Activated T-cell treated with anti-CD3 and anti-CD28 coated beads, Interleukin-2, amount 50 U/mL, for 72 hours (primary cell): ENCODE results near the gene AHI1. TPM values are rescaled to one million over a fixed set of nuclear protein-coding genes. Genes with fewer than 3 reads are reported as not detected.

Experiments used
- ATAC-seq, 2 donors: fragments of 150-1000 bp; cut with Tn5 transposase; replicated peaks in 1 of 2; 2 replicates each; pipeline ENCODE4 v1.10.0; 2021; ENCODE audit warnings: moderate library complexity in 2 of 2, mild to moderate bottlenecking in 1 of 2
- DNase-seq, 2 donors: peaks; one replicate each; pipeline ENCODE4 v3.0.0; 2021 to 2022; ENCODE audit warnings: mixed read lengths in 1 of 2
- H3K27ac Mint-ChIP-seq: one replicate; pipeline ENCODE4 v1.8.0; 2022; ENCODE audit warnings: mild to moderate bottlenecking, moderate library complexity, mixed read lengths
- H3K27me3 Mint-ChIP-seq: one replicate; pipeline ENCODE4 v1.8.0; 2022; ENCODE audit warnings: low read depth, mixed read lengths
- H3K36me3 Mint-ChIP-seq, 2 donors: one replicate each; pipeline ENCODE4 v1.8.0; 2022; ENCODE audit warnings: mixed read lengths in 2 of 2, mild to moderate bottlenecking in 1 of 2; ENCODE audit not compliant: insufficient read depth in 2 of 2
- H3K4me1 Mint-ChIP-seq: one replicate; pipeline ENCODE4 v1.8.0; 2022; ENCODE audit warnings: low read depth, mixed read lengths
- H3K4me3 Mint-ChIP-seq, 2 donors: one replicate each; pipeline ENCODE4 v1.8.0; 2022; ENCODE audit warnings: mild to moderate bottlenecking in 2 of 2, mixed read lengths in 2 of 2, moderate library complexity in 2 of 2
- H3K9me3 Mint-ChIP-seq, 2 donors: one replicate each; pipeline ENCODE4 v1.8.0; 2022; ENCODE audit warnings: mixed read lengths in 2 of 2
- total RNA-seq, 2 donors: library from RNA; stranded (reverse); gene quantifications; one replicate each; pipeline ENCODE4 v1.2.3, GENCODE V29; 2022

The AHI1 gene
- total RNA-seq, 2 donors from 2014 or later, result 48.7 to 62.8 TPM

DNA sequence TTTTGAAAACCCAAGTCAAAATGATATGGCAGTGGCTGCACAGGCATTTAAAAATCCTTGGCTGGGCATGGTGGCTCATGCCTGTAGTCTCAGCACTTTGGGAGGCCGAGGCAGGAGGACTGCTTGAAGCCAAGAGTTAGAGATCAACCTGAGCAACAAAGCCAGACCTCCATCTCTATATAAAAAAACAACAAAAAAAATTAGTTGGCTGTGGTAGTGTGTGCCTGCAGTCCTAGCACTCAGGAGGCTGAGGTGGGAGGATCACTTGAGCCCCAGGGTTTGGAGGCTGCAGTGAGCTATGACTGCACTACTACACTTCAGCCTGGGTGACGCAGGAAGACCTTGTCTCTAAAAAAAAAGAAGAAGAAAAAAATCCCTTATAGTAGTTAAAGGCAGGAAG, 173.6 kb downstream of the AHI1 start:
- H3K36me3 Mint-ChIP-seq, result peaks cover 0 to 4% of the 10 kb centered on the region in 2 donors
- H3K9me3 Mint-ChIP-seq, result no peaks in the 10 kb centered on the region
- peaks cover 29% of the 10 kb centered on the region for H3K4me1 Mint-ChIP-seq
- DNase-seq, result no peak
- no peaks in the 10 kb centered on the region for H3K27me3 Mint-ChIP-seq
- H3K27ac Mint-ChIP-seq, result no peak overlapping the region
- ATAC-seq, result no peak
- no peak overlapping the region for H3K4me3 Mint-ChIP-seq

DNA sequence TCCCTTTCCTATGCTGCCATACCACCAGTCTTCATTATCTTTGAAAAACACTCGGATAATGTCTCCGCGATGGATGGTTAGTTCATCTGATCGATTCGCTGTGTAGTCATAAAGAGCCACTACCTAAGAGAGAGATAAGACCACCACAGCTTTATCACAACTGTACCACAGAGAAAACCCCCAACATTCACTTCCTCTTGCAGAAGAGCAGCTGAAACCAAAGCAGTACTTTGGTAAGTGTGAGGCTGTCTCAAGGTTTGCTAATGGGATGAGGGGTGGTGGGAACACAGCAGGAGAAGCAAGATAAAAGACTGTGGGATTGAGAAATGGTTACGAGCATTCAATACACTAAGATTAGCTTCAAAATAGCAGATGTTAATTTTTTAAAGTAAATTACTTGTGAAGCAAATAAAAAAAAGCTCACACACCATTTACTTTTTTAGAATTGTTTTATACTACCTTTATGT, 174.3 kb downstream of the AHI1 start:
- Mint-ChIP-seq H3K9me3 (no peaks in the 10 kb centered on the region), H3K27ac (no peak overlapping the region), H3K27me3 (no peaks in the 10 kb centered on the region), H3K4me3 (peak overlapping the region; percentile 2 to 70), H3K4me1 (peaks cover 29% of the 10 kb centered on the region), H3K36me3 (peaks cover 0 to 4% of the 10 kb centered on the region in 2 donors)
- peak; percentile 91 to 96 for ATAC-seq
- peak; percentile 10 to 13 for DNase-seq

DNA sequence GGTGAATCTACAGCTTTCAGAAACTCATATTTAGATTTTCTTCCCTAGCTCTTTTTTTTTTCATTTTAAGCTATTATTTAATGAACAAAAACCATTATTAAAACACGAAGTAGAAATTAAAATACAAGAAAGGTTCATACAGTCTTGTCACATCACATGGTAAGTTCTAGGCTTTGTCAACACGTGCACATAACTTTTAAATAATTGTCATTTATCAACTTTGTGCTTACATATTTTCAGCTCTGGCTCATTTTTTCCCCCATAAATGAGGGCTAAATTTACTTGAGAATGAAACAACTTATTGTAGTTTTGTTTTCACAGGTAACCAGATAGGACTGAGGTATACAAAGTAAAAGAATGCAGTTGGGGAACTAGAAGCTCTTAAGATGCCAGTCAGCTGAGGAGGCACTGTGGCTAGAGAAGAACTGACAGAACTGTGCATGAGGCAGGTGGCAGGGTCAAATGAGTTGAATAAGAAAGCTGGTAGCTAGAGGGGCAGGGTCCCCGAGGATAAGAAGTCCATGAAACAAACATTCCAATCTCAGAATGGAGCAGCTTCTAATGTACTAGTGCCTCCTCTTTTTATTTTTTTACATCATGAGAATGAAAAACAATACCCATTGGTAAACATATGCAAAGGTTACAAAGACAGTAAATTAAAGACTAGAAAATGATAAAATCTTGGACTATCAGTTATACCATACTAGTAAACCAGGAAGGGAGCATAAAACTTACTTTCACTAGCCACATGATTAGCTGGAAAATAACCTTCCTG, 174.9 kb downstream of the AHI1 start:
- Mint-ChIP-seq H3K27me3 (no peaks in the 10 kb centered on the region), H3K36me3 (peaks cover 0 to 4% of the 10 kb centered on the region in 2 donors), H3K27ac (no peak overlapping the region), H3K4me3 (peak overlapping the region; percentile 2 to 70), H3K9me3 (no peaks in the 10 kb centered on the region), H3K4me1 (peaks cover 29% of the 10 kb centered on the region)
- DNase-seq (peak; percentile 14), ATAC-seq (peak; percentile 77 to 78)

DNA sequence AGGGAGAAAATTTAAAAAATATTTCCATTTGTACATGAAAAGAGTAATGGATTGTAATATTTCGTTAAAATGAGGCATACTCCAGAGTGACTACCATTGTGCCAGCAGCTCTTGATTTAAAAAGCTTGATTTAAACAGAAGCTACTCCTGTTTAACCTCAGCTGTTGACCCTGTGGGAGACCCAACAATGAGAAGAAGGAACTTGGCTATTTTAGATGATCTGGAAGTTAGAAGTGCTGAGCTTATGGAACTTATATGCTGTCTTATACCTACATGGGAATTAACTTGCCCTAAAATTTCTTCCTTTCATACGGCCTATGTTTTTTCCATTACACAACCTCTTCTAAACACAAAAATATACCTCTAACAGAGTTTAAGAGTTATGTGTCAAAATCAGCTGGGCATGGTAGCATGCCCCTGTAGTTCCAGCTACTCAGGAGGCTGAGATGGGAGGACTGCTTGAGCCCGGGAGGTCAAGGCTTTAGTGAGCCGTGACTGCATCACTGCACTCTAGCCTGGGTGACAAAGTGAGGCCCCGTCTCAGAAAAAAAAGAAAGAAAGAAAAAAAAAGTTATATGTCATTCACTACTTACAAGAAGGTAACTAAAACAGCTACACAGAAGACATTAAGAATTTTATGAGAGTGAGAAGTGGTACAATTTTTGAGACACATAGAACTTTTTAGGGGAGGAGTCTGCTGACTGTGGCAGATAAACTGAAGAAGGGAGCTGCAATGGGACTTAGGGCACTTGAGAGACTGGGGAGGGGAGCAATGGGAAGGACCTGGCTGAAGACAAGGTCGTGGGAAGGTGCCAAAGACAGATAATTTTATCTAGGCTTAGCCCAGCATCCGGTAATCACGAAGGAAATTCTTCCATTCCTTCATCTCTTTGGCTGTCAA, 176.6 kb downstream of the AHI1 start:
- peaks cover 29% of the 10 kb centered on the region for H3K4me1 Mint-ChIP-seq
- peaks cover 2 to 5% of the 10 kb centered on the region in 2 donors for H3K36me3 Mint-ChIP-seq
- ATAC-seq (no peak), DNase-seq (no peak)
- no peaks in the 10 kb centered on the region for H3K9me3 Mint-ChIP-seq
- H3K27ac Mint-ChIP-seq, result no peak overlapping the region
- H3K4me3 Mint-ChIP-seq, result no peak overlapping the region
- no peaks in the 10 kb centered on the region for H3K27me3 Mint-ChIP-seq

DNA sequence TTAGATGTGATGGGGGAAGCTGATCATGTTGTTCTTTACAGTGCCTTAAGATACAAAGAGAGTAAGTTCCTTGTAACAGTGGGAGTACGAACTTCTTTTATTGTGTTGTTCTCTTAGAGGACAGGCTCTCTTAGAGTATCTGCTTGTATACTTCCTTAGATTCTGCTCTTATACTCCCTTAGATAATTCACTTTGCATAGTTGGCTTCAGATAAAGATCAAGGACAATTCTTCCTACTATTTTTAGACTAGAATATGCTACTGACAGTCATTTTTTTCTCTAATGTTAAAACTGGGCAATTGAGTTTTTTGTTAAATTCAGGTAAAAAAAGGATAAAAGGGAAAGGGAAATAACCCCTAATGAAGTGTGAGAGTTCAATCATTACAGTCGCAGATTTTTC, 177.7 kb downstream of the AHI1 start:
- H3K27ac Mint-ChIP-seq, result no peak overlapping the region
- no peak for DNase-seq
- H3K4me1 Mint-ChIP-seq, result peaks cover 29% of the 10 kb centered on the region
- ATAC-seq, result no peak
- no peaks in the 10 kb centered on the region for H3K27me3 Mint-ChIP-seq
- H3K9me3 Mint-ChIP-seq, result no peaks in the 10 kb centered on the region
- peaks cover 2 to 5% of the 10 kb centered on the region in 2 donors for H3K36me3 Mint-ChIP-seq
- no peak overlapping the region for H3K4me3 Mint-ChIP-seq

DNA sequence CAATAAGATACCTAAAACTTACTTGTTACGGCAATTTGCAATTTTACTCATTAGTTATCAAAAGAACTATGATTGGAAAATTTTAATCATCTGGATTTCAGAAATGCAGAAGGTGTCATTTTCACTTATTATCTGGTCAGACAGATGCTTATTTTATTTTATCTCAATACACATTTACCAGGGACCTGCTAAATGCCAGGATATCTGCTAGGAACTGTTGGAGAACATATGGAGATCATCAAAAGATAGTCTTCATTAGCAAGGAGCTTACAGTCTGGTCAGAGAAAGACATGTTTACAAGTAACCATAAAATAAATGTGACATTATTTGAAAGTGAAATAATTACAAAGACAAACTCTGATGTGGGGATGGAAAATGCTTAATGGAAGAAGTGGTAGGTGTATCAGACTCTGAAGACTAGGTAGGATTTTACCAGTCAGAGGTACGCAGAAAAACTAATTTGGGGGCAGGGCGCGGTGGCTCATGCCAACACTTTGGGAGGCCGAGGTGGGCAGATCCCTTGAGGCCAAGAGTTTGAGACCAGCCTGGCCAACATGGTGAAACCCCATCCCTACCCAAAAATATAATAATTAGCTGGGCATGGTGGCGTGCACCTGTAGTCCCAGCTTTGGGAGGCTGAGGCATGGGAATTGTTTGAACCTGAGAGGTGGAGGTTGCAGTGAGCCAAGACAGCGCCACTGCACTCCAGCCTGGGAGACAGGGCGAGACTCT, 178.6 kb downstream of the AHI1 start:
- H3K4me3 Mint-ChIP-seq, result no peak overlapping the region
- peaks cover 27% of the 10 kb centered on the region for H3K4me1 Mint-ChIP-seq
- no peak for DNase-seq
- H3K36me3 Mint-ChIP-seq, result peaks cover 2 to 5% of the 10 kb centered on the region in 2 donors
- no peaks in the 10 kb centered on the region for H3K9me3 Mint-ChIP-seq
- ATAC-seq, result no peak
- H3K27me3 Mint-ChIP-seq, result no peaks in the 10 kb centered on the region
- H3K27ac Mint-ChIP-seq, result no peak overlapping the region

DNA sequence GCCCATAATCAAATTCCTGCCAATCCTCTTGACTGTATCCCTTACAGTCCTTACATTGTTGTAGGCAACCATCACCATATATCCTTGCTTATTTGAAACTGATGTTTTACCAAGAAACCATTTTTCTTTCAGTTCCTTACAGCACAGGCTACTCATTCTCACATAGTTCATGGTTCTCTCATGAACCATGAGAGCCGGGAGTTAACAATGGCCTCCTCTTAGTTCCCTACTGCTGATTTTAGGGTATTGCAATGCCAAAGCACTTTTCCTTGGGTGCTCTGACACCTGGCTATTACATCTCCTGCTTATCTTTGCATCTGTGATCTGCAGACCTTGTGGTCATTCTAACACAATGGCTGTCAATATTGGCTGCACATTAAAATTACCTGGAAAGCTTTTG, 183.0 kb downstream of the AHI1 start:
- H3K4me1 Mint-ChIP-seq, result no peaks in the 10 kb centered on the region
- DNase-seq (no peak), ATAC-seq (no peak)
- H3K36me3 Mint-ChIP-seq, result peaks cover 1 to 2% of the 10 kb centered on the region in 2 donors
- no peaks in the 10 kb centered on the region for H3K27me3 Mint-ChIP-seq
- no peaks in the 10 kb centered on the region for H3K9me3 Mint-ChIP-seq
- no peak overlapping the region for H3K4me3 Mint-ChIP-seq
- H3K27ac Mint-ChIP-seq, result no peak overlapping the region

DNA sequence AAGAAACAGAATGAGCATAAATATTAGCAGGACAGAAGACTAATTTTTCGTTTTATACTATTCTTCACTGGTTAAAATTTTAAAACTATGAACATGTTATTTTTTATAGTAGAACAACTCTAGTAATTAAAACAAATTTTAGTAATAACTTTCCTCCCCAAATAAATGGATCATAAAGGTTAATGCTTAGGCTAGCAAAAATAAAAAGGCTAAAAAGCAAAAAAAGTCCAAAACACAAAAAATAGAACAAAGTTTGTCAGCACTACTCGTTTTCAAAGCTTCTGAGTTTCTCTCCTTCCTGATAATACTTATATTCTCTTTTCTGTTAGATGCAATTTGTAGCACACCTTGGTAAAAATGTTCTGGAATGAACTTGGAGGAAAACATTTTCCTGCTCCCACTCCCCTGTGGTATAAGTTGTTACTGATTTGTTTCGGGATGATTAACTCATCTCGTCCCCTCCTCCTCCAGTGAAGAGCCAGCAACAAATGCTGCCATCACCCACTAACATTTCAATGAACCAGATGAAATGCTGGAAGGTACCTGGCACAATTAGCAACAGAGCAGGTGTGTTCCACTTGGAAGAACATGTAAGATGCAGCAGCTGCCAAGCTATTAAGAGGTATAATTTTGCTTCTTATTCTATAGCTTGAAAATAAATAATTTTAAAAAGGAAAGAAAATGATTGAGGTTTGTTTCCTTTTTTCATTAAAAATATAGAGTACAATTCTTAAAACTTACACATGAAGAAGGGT, 185.9 kb downstream of the AHI1 start:
- Mint-ChIP-seq H3K36me3 (peaks cover 0 to 2% of the 10 kb centered on the region in 2 donors), H3K4me1 (no peaks in the 10 kb centered on the region), H3K4me3 (no peak overlapping the region), H3K27me3 (no peaks in the 10 kb centered on the region), H3K27ac (no peak overlapping the region), H3K9me3 (no peaks in the 10 kb centered on the region)
- DNase-seq (no peak), ATAC-seq (no peak)

DNA sequence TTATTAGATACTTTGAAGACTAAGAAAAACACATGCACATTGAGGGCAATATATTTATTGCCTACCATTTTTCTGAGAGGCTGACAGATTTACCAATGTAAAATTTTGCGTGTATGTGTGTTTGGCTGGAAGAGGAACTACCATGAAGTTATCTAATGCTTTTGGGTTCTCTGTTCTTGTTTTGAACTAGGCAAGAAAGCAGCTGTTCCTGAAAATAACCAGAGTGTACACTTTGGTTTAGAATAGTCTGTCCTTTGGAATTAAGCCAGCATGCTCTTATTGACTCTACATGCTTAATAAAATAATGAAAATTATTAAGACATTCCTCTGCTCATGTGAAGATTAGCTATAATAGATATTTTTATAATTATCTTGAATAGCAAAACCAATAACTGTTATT, 187.2 kb downstream of the AHI1 start:
- Mint-ChIP-seq H3K36me3 (no peaks in the 10 kb centered on the region), H3K4me1 (peaks cover 4% of the 10 kb centered on the region), H3K27ac (no peak overlapping the region), H3K9me3 (no peaks in the 10 kb centered on the region), H3K27me3 (no peaks in the 10 kb centered on the region), H3K4me3 (no peak overlapping the region)
- ATAC-seq (no peak), DNase-seq (no peak)

DNA sequence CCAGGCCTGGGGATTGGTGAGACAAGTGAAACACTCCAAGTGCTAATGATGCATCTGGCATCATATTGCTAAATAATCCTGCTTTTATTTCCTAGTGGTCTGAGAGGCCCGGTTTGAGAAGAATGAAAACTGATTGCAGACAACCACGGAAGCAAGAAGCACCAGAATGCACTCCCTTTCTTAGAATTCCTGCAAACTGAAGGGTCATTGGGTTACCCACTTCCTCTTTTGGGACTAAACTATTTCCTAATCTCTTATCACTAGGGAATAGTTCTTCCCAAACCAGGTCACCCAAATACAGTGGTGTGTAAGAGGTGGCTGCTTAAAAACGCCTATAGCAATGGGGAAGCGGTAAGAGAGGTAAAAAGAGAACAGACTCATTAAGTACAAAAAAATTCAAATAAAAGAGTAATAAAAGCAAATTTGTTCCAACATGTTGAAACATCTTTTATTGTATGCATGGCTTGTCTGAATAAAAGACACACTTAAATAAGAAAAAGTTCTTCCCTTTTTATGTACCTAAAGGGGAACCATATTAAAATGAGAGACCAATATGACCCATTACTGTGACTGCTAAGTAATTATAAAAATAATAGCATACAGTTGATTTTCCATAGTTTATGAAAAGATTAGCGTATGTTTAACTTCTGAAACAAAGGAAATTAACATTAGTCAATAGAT, 190.7 kb downstream of the AHI1 start:
- Mint-ChIP-seq H3K9me3 (peaks cover 0 to 1% of the 10 kb centered on the region in 2 donors), H3K4me1 (peaks cover 4% of the 10 kb centered on the region), H3K4me3 (no peak overlapping the region), H3K27ac (no peak overlapping the region), H3K27me3 (no peaks in the 10 kb centered on the region), H3K36me3 (peaks cover 4% of the 10 kb centered on the region in 2 donors)
- no peak for DNase-seq
- ATAC-seq, result no peak

DNA sequence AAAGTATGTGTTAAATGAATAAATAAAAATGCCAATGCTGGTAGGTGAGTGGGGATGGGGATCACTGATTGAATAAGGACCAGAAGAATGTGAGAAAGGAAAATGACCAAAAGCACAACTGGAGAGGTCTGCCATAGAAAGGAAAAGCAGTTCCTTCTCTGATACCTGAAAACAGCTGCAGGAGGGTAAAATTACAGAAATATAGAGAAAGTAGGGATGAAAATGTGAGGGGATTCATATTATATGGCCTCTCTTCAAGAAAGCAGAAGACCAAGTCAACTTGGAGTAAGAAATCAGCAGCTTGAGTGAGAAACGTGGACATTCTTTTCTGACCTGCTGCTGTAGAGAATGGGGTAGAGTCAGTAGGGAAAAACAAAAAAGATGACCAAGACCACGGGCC, 191.4 kb downstream of the AHI1 start:
- Mint-ChIP-seq H3K4me1 (peaks cover 4% of the 10 kb centered on the region), H3K36me3 (peaks cover 4 to 6% of the 10 kb centered on the region in 2 donors), H3K27me3 (no peaks in the 10 kb centered on the region), H3K9me3 (peaks cover 0 to 1% of the 10 kb centered on the region in 2 donors), H3K27ac (no peak overlapping the region), H3K4me3 (no peak overlapping the region)
- DNase-seq, result no peak
- ATAC-seq, result no peak

DNA sequence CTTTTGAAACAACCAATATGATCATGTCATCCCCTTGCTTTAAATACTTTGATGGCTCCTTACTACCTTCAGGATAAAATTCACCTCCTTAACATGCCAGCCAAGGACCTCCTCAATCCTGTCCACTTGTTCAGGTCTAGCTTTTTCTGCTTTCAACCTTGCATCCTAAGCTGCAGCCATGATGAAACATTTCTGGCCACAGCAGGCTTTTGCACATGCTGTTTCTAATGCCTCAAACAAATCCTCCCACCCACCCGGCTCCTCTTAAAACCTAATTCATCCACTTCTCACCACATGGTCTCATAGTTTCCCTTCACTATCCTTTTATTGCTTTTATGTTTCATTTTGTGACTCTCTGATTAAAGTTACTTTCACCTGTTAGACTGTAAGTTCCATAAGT, 191.9 kb downstream of the AHI1 start:
- DNase-seq, result no peak
- ATAC-seq, result no peak
- H3K4me1 Mint-ChIP-seq, result peaks cover 4% of the 10 kb centered on the region
- peaks cover 0 to 1% of the 10 kb centered on the region in 2 donors for H3K9me3 Mint-ChIP-seq
- no peak overlapping the region for H3K4me3 Mint-ChIP-seq
- H3K27me3 Mint-ChIP-seq, result no peaks in the 10 kb centered on the region
- peaks cover 4 to 6% of the 10 kb centered on the region in 2 donors for H3K36me3 Mint-ChIP-seq
- H3K27ac Mint-ChIP-seq, result no peak overlapping the region
